Ureter (tissue), 1 donor: Measurements from ENCODE around the gene VWA2. TPM values are rescaled to one million over a fixed set of nuclear protein-coding genes. Genes with fewer than 3 reads are reported as not detected.

Experiments used
- DNase-seq: peaks from one replicate; pipeline ENCODE4 v3.0.0-alpha.2; 2020; ENCODE audit warnings: low spot score
- total RNA-seq: library from RNA; stranded (reverse); gene quantifications from one replicate; pipeline ENCODE4 v1.2.4, GENCODE V29; 2023
- donor health status: DM: yes; HTN: yes; CAD: no.

The VWA2 gene, protein sequence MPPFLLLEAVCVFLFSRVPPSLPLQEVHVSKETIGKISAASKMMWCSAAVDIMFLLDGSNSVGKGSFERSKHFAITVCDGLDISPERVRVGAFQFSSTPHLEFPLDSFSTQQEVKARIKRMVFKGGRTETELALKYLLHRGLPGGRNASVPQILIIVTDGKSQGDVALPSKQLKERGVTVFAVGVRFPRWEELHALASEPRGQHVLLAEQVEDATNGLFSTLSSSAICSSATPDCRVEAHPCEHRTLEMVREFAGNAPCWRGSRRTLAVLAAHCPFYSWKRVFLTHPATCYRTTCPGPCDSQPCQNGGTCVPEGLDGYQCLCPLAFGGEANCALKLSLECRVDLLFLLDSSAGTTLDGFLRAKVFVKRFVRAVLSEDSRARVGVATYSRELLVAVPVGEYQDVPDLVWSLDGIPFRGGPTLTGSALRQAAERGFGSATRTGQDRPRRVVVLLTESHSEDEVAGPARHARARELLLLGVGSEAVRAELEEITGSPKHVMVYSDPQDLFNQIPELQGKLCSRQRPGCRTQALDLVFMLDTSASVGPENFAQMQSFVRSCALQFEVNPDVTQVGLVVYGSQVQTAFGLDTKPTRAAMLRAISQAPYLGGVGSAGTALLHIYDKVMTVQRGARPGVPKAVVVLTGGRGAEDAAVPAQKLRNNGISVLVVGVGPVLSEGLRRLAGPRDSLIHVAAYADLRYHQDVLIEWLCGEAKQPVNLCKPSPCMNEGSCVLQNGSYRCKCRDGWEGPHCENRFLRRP
- total RNA-seq, result 5.1 TPM

DNA sequence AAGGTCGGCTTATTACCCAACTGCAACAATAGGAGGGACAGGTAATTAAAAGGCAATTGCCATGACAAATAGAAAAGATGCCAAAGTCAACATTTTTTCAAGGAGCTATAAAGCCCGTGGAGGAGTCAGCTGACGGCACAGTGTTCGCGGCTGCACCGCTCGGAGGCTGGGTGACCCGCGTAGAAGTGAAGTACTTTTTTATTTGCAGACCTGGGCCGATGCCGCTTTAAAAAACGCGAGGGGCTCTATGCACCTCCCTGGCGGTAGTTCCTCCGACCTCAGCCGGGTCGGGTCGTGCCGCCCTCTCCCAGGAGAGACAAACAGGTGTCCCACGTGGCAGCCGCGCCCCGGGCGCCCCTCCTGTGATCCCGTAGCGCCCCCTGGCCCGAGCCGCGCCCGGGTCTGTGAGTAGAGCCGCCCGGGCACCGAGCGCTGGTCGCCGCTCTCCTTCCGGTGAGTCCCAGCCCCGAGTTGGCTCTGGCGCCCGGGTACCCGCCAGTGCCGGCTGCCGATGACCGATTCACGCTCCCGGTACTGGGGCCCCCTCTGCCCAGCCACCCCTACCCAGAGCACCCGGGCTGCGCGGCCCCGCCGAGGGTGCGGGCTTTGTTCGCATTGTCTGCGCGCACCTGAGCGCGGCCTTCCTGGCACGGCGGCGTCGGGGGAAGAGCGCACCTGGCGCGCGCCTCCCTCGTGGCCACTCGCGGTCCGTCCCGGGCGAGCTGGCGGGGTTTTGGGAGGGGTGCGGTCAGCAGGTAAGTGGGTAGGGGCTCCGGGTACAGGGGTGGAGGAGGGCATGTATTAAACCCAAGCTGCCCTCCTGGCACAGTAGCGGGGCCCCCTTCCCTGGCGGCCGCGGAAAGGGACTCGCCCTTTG, at the start of gene VWA2:
VWA2 (plus strand) TSS at position 138 of the 877 bp plus-strand sequence. CDS start 9,460 bp downstream, outside the sequence.
- no peak for DNase-seq

DNA sequence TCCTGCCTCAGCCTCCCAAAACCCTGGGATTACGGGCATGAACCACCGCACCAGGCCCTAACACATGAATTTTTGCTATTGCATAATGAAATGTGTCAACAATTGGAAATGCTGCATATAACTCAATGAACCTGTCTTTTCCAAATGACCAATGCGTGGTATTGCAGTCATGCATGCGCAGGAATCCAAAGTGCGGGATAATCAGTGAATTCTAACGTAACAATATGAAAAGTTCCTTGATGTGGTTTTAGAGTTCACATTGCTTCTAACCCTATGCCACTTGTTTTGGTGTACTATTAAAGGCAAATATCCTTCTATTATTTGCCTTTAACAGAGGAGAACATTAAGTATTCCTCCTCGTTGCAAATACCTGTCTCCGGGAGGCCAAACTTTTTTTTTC, 49.4 kb upstream of the VWA2 start:
- no peak for DNase-seq

DNA sequence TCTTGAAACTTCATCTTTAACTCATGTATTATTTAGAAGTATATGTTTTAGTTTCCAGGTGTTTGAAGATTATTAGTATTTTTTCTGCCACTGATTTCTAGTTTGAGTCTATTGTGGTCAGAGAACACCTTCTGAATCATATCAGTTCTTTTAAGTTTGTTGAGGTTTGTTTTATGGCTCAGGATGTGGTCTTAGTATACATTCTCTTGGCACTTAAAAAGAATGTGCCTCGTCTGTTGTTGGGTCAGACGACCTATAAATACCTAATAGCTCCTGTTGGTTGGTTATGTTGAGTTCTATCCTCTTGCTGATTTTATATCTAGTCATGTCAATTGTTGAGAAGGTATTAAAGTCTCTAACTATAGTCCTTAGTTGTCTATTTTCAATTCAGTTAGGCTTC, 44.0 kb upstream of the VWA2 start:
- DNase-seq, result no peak

DNA sequence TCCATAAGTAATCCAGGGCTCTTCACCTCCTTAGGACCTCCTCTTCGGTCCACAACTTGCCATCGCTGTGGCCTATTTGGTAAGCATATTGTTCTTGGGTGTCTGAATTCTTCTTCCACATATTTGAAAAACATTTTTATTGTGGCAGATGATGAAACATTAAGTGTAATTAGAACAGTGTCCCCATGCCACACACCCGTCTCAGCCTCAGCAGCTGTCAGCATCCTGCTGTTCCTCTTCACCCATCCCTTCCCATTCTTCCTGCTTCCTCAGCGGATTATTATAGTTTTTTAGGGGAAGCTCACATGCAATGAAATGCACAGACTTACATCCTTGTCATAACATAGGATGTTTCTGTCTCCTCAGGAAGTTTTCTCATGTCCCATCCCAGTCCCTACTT, 39.8 kb upstream of the VWA2 start:
- DNase-seq, result no peak

DNA sequence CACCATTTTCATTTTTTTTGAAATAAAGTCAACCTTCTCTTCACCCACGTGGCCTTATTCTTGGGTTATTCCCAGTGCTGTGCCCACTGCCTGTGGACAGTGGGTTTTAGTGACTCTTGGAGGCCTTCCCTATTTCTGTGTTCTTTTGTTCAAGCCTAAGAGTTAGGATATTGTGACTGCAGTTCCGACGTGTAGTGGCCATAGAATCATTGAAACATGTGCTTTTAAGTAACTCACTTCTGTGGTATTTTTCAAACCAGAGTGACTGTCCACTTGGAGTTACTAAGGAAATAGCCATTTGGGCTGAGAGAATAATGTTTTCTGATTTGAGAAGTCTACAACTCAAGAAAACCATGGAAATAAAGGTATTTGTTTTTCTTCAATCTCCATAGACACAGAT, 36.2 kb upstream of the VWA2 start:
- DNase-seq, result no peak

DNA sequence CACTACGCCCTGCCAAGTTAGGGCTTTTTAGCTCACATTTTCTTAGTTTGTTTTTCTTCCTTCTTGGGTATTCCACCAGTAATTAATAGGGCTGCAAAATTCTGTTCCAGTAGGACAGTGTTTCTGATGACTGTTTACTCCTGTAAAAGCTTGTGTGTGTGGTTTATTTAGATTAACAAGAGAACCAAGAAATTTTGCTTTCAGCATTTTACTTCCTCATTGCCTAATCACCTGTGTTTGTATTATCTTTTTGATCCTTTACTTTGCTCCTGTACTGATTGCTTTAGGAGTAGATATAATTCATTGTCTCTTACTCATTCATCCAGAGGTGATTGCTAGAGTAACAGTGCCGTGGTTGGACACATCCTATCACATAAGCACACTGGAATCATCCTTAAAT, 32.2 kb upstream of the VWA2 start:
- DNase-seq, result no peak

DNA sequence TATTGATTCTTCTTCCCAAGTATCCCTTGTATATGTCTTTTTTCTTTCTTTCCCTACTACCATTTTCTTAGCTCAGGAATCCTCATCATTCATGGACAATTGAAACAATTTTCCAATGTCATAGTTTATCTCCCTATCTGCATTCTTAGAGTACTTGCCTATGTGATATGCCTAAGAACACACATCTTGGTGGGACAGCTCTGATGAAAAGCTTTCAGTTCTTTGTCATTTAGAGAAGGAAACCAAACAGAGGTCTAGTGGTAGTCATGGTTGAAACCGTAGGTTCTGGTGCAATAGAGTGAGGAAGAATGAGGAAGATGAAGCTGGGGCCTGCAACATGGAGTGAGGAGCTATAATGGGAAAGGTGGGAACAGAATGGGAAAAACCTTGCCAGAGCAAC, 31.7 kb upstream of the VWA2 start:
- no peak for DNase-seq

DNA sequence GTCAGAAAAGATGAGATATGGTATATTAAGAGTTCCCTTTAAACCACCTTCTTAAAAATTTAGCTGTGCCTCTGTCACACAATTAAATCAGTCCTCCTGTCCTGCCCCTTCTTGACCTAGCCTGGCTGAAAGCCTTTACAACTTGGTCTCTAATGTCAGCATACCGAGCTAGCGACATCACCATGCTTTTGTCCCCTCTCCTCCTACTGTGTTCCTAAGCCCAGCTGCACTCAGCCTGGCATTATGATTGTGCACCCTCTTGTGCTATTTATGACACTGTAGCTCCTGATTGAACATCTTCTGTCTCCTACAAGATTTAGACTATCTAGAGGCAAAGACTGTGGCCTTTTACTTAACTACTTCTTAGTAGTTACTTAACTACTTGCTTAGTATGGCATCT, 30.7 kb upstream of the VWA2 start:
- DNase-seq, result no peak

DNA sequence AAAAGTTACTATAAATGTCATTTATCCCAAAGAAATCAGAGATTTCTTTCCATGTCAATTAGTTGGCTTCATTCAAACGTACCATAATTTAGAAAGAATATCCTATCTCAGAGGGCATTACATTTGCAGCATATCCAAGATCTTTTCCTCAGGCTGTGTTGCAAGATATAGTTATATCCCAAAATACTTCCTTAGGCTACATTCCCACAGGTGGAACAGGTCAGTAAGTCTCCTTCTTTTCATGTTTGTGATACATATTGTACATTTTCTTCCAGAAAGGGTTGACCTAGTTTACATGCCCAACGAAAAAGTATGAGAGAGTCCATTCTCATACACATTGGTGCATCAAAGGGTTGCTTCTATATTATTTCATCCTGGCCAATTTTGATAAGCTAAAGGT, 26.9 kb upstream of the VWA2 start:
- DNase-seq, result no peak

DNA sequence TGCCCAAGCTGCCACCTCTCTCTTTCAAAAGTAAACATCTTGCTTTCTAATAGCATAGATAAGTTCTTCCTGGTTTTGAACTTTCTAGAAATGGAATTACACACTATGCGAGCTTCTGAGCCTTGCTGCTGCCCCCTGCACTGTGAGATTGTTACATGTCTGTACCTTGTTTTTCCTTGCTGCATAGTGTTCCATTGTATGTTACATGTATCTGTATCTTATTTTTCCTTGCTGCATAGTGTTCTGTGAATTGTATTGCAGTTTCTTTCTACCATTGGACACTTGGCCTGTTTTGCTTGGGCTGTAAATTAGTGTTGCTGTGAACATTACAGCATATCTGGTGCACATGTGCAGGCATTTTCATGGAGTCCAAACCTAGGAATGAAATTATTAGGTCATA, 24.0 kb upstream of the VWA2 start:
- DNase-seq, result no peak

DNA sequence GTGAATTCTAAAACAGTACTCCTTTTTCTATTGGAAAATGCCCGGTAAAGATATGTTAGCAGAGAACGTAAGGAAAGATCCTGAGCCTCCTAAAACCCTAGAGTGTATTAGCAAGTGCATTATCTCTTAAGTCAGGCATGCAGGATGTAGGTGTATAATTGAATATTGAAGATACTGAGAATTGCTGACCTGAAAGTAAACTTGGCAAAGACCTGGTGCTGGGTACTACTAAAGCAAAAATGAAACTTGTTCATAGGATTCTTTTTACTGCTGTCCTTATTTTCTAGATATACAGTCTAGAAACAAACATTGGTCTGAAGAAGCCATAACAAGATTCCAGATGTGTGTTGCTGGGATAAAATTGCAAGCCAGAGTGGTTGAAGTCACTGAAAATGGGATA, 18.8 kb upstream of the VWA2 start:
- DNase-seq, result no peak

DNA sequence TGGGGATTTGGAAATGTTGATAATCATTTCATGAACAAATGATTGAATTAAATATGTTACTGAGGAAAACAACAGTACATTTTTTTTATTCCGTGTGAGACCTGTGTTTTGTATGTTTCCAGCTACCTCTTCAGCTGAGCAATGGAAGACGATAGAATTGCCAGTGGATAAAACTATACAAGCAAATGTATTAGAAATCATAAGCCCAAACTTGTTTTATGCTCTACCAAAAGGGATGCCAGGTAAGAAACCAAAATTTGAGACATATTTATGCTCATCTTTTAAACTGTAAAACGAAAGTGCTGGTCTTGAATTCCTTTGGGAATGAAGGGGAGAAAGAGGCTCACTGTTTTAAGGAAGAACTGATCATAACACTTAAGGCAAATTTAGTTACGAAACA, 17.8 kb upstream of the VWA2 start:
- no peak for DNase-seq

DNA sequence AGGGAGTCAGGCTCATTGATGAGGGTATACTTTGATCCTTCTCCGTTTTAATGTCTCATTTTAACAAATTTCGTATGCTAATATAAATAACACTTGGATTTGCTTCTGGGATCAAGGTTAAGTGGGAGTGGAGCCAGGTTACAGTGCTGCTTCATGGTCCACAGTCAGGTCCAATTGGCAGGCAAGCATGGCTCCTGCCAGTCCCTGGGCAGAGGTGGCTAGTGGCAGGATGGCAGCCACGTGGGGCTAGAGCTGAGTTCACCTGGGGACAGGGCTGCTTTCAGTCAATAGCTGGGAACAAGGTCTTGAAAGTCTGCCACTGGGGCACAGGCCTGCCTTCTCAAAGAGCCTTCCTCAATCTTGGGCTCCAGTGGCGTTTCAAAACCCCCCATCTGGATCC, 16.0 kb upstream of the VWA2 start:
- DNase-seq, result no peak

DNA sequence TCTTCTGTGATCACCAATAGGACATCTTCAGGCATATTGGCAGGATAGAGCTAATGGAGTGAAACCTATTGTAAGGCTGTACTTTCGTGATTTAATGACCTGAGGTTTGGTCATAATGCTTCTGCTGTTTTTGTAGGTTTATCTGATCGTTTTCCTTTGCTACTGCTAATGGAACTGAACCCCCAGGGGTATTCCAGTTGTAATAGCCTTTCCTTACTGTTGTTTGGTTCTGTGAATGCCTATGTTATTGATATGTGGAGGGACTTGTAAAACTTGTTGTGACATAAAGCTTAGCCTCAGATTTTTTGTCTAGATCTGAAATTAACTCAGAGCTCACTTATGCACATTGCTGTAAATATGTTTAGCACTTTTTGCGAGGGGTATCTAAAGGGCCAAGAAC, 10.9 kb upstream of the VWA2 start:
- DNase-seq, result no peak

DNA sequence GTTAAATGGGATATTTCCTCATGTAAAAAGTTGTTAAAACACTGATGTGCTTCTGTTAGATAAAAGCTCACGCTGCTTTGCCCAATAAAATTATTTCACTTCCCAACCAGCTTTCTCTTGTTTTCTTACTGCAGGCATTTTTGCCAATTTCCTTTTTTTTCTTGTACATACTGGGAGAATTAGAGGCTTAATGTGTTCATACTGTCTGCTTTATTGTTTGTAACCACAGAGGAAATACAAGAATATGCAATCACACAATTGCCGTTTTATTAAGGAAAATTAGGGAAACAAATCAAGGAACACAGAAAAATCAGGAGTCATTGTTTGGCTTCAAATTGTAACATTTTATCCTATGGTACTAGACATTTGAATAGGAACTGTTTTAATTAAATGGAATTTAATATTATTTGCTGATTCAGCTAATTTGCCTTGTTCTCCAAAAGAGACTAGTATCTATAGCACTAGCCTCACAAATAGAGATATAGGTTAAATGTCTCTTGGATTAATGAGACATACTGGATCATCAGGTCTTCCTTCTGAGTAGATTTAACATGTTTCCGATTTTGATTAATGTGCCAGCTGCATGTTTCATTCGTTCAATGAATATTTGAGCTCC, 6.4 kb upstream of the VWA2 start:
- DNase-seq, result no peak

DNA sequence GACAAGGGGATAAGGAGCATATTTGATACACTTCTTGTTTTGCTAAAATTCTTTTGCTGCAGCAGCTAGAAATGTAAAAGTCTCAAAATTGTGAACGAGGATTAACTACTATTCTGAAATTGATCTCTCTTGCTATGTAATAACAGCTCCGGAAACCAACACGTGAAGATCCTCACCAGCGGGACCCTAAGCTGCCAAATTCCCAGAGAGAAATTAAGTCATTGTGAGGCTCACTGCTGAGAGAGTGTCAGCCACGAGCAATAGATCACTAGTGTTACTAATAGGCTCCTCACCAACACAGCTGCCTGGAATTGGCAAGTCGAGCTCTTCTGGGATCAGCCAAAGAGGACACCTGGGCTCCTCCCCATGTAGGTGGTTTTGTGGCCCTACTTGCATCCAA, 5.6 kb upstream of the VWA2 start:
- no peak for DNase-seq

DNA sequence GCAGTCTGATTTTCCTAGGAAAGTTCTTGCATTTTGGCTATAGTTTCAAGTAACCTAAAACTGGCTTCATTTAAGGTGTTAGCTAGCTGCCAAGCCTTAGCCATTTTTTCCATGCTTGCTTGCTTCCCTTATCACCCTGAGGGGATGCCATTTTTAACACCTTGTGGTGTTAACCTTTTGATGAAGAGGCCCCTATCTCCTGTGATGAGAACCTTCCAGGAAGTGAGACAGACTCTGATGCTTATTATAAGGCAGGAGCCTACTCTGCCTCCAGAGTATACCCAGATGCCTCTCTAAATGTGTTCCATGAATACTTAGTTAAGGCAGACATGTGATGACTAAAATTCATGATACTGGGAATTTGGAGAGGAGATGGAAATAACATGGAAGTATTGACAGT, 4.9 kb upstream of the VWA2 start:
- DNase-seq, result no peak

DNA sequence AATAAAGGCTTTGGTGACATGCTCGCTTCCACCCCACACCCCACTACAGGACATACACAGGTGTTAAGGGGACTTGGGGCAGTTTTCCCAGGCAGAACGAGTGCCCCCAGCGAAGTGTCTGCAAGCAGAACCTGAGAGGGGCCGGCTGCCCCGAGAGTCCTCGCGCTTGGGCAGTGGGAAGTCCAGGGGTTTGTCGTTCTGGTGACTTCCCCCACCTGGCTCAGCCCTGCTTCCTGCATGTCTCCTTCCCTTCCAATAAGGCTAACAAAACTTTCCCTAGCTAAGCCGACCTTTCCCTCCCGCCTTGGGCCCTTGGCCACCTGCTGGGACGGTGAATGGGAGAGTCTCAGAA, 916 bp downstream of the VWA2 start:
- no peak for DNase-seq

DNA sequence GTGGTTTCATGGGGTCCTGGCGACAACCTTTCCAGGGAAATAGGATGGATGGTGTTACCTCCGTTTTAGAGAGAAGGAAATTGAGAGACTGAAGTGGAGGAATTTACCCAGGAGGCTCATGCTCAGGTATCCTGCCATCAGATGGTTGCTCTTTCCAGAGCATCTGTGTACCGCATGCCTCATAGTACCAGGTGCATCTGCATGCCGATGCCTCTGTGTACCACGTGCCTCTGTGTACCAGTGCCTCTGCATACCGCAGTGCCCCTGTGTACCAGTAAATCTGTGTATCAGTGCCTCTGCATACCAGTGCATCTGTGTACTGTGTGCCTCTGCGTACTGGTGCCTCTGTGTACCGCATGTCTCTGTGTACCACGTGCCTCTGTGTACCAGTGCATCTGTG, 3.2 kb downstream of the VWA2 start:
- DNase-seq, result no peak

DNA sequence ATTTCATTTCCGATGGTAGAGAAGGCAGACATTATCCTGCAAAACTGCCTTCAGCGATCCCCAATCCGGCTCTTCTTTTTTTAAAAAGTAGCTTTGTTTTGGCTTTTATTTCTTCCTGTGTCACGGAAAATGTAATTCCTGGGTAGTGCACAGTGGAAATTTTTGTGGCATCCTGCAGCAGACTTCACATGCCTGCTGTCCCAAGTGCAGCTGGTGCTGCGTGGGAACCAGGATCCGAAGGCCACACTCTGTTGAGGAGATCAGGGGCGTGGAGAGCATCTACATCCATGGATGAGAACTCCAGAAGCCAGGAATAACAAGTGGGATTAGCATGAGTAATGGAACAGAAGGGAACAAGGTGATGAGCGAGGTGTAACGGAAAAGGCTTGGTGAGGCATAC, 4.6 kb downstream of the VWA2 start:
- DNase-seq, result no peak

DNA sequence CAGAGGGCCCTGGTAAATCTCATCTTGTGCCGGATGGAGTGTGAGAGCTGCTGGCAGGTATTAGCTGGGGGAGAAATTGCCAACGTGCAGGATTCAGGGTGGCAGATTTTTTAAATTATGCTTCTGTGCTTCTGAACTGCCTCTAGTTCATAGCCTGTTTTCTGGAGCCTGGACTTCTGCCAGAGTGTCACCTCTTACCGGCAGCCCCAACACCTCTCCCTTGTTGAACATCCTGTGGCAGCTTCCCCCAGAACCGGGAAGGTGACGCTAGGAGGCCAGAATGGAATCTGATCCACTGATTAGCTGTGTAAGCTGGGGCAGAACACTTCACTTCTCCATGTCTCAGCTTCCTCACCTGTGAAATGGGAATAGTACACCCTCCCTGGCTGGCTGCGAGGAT, 5.1 kb downstream of the VWA2 start:
- DNase-seq, result no peak

DNA sequence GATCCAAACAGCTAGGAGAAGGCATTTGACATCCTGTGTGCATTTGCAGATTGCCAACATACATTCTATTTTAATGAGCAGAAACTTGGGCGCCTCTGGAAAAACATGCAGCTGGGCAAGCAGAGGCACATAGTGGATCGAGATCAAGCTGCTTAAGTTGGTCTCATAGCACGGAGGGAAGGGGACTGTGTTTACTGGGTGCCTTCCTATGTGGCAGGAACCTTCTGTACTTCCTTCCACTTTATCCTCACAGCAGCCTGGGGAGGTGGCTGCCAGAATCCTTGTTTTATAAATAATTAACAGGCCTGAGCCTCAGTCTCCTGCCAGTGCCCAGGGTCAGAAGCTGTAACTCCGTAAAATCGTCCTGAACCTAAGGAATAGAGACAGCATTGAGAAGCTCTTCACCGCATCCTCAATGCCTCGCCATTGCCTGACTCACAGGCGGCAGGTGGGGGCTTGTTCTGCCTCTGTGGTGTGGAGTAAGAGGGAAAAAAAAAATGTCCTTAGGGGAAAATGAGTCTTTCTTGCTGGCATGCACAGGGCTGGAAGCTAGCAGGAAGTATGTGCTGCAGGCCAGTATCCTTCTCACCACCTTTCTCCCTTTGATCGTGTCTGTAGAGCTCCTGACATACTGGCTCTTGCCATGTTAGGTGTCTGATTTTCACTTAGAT, 6.2 kb downstream of the VWA2 start:
- peak; percentile 55 for DNase-seq
